Measurements from ENCODE around the gene ACTG1. TPM values are rescaled to one million over a fixed set of nuclear protein-coding genes. Genes with fewer than 3 reads are reported as not detected.

ACTG1 gene
- polyA plus RNA-seq, 12 donors = 527 to 2,520 (median 1,086) TPM

DNA sequence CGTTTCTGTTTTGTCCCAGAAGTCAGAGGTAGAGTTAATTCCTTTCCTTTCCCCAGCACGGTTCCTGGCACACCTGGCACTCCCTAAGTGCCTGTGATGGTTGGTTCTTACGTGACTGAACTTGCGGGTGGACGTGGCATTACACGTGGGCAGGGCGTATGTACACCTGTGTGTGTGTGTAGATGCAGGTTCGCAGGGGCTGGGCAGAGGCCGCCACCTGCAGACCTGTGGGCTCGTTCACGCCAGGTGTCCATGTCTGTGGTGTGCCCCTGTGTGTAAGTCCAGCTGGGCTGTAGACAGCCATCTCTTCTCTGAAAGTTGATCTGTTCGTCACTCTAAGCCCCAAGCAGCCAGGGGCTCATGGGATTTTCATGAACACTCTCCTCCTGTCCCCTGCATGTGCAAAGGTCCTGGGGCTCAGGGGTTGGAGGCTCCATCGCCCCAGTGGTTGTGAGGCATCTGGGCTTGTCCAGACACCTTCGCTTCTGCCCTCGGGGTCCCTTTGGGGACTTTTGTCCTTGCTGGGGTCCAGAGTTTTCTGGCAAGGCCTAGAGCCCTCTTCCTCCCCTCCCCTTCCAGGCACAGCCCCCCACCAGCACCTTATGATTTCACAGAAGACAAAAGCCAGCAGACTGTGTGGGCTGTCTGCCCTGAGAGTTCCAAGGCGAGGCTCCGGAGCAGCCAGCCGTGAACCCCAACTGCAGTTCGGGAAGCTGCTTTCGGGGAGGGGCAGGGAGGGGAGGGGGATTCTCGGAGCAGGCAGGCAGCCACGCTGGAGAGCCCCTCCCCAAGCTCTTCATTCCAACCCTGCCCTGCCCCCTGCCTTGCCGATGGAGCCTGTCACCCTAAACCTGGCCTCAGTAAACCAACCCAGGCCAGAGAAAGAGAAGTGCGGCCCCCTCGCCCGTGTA, 10.1 kb upstream of the ACTG1 start:
- no peak for DNase-seq

DNA sequence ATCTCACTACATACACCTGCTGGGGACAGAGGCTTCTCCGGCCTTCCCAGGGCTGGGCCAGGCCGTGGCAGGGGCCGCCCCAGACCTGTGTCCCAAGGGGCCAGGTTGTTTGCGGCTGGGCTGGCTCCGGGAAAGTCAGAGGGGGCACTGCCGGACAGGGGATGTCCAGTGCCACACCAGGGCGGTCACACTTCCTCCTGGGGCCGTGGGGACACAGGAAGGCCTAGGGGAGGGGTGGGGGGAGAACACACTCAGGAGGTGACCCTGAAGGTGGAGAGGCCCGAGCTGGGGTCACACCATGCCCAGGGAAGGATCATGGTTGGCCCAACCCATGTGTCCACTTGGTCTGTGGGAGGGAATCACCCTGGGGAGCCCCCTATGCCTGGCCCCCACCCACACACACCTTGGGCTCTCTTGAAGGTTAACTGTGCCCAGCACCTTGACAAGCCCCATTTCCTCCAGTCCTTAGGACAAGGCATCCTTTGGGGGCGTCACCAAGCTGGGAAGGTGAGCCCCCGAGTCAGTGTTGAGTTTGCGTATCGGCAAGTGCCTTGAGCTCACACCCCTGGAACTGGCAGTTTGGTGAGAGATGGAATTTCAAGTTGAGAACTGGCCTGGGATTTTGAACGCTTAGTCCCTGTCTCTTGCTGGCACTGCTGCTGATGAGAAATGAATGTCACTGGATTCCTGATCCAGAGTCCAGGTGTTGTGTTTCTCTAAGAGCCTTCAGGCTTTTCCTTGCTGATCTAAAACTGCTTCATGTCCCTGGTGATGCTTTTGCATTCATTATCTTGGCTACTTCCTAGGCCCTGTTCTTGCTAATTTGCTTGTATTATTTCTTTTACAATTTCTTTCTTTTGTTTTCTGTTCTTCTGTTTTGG, 7.7 kb upstream of the ACTG1 start:
- DNase-seq = no peak

DNA sequence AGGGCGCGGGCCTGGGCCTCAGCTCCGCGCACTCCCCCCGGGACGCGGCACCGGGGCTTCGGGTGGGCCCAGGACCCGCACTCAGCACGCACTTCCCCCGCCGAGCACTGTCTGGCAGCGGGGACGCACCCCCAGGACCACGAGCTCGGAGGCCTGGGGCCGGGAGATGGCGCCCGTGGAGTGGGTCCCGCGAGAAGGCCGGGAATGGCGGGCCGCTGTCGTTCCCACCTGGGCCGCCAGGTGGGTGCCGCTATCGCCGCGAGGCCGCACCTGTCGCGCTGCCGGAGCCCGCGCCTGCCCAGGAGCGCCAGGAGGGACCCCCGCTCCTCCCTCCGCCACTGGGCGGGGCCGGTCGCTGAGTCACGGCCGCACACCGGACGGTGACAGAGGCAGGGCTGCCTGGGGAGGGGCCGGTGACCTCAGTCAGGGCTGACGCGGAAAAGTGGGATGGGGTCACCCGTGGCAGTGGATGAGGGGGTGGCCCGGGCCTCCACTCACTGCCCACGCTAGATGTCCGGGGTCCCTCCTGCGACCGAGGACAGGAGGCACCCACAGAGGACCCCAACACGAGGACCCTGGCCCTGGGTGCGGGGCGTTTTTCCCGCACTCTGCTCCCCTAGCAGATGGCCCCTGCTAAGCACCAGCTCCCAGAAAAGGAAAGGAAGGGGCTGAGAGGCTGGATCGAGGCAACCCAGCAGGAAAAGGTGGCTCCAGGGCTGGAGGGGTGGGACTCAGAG, 6.9 kb upstream of the ACTG1 start:
- DNase-seq = no peak

DNA sequence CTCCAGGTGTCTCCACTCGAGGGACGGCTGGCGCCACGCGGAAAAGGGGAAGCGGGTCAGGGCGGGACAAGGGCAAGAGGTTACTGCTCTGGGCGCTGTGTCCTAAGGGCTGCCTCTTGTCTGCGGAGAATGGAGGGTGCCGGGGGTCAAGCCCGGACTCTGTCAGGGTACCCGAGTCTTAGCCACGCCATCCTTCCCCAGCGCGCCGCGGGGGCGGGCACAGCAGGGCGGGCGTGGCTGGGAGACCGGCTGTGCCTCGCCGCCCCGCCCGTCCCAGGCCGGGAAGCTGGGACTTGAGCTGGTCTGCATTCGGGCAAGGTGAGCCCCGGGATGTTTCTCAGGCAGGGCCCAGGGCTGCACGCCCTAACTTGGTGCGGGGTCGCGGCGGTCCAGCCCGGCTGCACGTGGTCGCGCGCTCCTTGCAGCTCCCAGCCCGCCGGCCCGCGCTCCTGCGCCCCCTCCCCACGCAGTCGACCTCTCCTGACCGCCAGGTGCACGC, 6.2 kb upstream of the ACTG1 start:
- DNase-seq = no peak

DNA sequence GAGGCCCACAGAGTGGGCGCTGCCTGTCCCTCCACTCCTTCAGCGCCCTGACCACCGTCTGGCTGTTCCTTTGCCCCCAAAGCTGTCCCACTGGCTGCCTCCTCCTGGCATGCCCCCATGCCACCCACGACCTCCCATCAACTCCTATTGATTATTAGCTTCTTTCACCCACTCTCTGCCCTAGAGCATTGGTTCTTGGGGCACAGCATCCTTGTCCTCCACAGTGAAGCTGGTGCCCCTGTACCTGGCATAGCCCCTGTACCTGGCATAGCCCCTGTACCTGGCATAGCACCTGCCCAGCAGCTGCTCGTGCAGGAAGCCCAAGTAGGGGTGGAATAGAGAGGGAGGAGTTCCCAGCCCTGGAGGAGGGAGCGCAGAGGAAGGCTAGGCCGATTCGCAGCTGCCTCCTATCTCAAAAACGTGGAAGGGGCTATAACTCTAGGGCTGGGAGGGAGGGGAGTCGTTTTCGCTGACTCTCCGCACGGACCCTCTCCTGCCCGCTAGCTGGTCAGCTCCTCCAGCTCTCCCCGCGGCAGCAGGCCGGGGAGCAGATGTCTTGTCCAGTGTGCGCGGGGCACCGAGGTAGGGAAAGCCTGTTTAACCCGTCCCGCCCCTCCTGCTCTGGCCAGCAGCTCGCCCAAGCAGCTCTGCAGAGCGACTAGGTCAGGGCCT, 5.7 kb upstream of the ACTG1 start:
- no peak for DNase-seq

DNA sequence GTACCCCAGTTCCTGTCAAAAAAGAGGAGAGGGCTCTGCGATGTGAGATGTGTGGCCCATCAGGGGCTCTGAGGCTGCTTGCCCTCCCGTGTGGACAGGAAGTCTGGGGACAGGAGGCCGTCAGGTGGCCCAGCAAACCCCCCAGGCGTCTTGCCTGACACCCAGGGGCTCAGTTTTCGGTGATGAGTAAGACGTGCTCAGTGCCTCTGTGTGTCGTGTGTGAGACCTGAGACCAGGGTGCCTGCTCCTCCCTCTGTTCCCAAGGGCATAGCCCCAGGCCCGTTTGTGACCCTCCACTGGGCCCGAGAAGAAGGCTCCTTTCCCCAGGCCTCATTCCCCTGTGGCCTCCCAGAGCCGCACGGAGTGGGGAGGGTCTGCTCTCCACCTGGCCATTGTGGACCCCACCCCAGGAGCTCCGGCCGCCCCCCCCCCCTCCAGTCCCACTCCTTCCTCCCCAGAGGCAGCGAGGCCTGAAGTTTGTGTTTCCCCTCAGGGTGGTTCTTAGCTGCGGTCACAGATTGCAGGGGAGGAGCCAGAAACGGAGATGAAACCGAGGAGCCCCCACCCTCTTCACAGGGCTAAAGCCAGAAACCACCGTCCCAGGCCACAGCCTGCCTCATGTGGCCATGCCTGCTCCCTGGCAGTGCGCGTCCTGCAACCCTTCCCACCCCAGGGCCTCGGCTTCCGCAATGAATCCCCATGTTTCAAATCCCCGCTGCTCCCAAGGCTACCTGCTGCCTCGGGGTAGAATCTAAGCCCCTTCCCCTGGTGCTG, 4.9 kb upstream of the ACTG1 start:
- no peak for DNase-seq

DNA sequence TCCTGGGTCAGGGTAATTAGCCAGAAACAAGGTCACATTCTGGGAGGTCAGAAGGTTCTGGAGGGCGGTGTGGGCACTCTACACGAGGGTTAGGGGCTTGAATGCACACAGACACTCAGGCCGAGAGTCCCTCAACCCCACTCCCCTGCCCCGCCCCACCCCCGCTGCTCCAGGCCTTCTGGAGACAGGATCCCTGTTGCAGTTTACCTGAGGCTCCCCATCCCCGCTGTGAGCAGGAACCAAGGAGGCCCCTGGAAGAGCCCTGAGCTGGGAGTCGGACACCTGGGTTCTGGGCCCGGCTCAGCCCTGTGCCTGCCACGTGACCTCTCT, 4.4 kb upstream of the ACTG1 start:
- no peak for DNase-seq

DNA sequence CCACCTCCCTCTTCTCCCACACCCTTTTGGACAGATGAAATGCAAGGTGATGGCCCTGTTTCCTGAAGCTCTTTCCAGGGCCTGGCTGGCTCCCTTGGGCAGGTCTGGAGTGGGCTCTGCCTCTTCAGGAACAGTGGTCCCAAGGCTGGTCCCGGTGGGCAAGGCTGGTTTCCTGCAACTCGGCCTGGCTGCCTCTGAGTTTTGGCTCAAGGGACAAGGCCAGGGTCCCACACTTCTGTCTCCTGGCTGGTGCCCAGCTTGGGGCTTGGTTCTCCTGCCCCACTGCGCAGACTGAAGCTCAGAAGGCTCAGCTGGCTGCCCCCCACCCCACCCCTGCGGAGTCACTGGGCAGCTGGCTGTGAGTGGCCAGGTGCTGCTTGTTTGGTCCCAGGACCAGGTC, 3.8 kb upstream of the ACTG1 start:
- no peak for DNase-seq

DNA sequence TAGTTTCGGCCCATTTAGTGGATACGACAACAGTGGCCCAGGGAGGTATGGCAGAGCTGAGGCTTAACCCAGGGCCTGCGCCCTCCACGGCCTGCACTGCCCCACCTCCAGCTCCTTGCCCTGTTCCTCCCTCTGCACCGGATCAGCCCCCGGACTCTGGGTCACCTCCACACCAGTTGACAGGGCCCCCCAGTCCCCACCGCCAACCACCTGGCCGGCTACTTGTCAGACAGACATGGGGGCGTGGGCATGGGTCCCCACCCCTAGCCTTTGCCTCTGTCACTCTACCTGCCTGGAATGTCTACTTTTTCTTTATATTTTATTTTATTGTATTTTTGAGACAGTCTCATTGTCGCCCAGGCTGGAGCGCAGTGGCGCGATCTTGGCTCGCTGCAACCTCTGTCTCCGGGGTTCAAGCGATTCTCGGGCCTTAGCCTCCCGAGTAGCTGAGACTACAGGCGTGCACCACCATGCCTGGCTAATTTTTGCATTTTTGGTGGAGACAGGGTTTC, 3.0 kb upstream of the ACTG1 start:
- no peak for DNase-seq

DNA sequence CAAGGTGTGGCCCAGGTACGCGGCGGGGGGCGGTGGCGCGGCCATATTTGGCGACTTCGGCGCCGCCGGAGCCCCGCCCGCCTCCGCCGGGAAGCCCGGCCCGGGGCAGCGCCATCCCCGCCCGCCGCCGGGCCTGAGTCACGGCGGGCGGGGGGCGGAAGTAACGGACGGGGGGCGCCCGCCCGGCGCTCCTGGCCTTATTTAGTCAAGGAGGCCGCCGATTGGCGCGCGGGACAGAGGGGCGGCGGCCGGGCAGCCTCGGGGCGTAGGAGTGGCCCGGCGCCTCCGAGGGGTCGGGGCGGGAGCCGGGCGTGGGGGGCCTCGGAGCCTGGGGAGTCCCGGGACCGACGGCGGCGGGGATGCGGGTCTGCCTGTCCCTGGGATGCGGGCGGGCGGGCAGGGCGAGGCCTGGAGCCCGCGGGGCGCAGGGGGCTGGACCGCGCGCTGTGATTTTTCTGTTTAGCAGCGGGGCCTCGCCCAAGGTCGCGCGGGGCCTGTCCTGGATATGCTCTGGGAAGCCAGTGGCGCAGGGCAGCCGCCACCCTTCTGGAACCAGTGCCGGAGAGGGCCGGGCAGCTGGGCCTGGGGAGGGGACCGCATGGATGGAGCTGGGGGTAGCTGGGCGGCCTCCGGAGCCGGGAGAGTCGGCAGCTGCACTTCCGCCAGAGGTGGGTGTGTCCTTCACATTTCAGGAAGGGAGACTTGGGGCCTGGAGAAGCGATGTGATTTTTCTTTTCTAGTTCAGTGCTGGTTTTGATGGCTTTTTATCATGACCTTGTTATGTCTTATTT, 2.3 kb upstream of the ACTG1 start:
- peak; percentile 71 for DNase-seq

DNA sequence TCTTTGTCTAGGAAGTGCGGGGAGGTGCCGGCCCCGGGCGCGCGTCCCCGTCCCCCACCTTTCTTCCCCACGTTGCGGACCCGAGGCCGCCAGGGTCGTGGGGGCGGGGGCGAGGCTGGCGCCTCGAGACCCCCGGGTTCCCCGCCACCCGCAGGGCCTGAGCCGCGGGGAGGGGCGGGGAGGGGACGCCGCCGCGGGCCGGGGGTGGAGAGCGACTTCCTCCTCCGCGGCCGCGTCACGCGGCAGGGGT, 1.8 kb upstream of the ACTG1 start:
- DNase-seq = no peak

DNA sequence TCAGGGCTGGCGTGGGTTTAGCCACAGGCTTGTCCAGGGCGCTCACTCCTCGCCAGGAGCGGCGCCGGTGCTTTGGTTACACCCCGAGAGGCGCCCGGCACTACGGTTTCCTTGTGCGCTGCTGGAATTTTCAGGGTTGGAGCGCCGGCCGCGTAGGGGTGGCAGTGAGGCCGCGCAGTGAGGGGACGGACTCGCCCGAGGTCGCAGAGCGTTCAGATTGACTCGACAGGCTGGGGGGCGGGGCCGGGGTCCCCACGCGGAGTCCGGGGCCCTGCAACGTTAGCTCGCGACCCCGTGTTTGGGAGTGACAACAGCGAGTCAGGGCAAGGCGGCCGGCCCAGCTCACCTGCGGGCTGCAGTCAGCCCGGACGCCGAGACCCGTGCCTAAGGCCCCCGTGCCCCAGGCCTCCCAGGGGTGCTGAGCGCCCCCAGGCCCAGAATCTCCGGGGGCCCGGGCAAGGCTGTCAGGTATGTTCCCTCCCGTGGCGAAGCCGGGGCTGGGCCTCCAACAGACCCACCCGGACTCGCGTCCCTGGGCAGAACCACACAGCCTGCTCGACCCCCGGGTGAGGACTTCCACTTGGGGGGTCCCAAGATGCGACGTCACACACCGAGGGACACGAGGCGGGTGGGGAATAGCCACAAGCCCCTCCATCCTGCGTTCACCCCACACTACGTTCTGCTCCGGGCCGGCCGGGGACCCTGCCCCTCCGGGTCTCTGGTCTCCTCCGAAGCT, 1.3 kb upstream of the ACTG1 start:
- DNase-seq = no peak

DNA sequence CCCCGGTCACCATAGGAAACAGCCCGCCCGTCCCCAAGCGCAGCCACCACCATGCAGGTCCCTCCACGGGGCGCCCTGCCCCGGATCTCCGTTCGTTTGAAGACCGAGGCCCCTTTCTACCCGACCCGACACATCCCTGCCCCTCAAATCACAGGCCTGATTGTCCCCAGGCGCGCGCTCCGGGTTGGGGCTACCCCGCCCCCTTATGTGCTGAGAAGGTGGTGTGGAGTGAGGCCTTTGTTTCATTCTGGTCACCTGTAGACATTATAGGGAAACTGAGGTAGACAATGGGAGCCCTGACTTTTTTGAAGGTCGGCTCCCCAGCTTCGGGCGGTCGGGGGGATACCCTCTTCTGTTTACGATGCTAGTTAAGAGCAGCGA, 763 bp upstream of the ACTG1 start:
- DNase-seq = no peak

DNA sequence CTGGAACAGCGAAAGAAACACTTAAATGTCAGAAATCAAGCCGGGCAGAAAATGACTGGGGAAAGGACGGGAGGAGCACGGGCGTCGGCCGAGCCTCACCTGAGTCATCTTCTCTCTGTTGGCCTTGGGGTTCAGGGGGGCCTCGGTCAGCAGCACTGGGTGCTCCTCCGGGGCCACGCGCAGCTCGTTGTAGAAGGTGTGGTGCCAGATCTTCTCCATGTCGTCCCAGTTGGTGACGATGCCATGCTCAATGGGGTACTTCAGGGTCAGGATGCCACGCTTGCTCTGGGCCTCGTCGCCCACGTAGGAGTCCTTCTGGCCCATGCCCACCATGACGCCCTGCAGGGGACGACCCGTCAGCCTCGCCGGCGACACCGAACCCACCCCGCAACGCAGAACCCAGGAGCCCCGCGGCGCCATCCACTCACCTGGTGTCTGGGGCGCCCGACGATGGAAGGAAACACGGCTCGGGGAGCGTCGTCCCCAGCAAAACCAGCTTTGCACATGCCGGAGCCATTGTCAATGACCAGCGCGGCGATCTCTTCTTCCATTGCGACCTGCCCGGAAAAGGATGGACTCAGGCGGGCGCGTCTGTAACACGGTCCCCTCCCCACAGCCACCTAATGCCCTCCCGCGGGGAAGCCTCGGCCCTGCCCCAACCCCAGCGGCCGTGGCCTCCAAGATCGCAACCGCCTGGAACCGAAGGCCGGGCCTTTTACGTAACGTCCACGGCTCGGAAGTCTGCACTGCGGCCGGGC, 616 bp downstream of the ACTG1 start:
- no peak for DNase-seq

DNA sequence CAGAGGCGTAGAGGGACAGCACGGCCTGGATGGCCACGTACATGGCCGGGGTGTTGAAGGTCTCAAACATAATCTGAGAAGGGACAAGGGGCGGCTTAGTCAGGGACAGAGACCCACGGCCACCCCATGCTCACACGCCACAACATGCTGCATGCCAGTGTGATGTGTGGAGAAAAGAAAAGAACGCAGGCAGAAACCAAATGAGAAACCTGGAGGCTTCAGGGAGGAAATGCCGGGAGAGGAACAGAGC, 1.1 kb downstream of the ACTG1 start:
- no peak for DNase-seq

DNA sequence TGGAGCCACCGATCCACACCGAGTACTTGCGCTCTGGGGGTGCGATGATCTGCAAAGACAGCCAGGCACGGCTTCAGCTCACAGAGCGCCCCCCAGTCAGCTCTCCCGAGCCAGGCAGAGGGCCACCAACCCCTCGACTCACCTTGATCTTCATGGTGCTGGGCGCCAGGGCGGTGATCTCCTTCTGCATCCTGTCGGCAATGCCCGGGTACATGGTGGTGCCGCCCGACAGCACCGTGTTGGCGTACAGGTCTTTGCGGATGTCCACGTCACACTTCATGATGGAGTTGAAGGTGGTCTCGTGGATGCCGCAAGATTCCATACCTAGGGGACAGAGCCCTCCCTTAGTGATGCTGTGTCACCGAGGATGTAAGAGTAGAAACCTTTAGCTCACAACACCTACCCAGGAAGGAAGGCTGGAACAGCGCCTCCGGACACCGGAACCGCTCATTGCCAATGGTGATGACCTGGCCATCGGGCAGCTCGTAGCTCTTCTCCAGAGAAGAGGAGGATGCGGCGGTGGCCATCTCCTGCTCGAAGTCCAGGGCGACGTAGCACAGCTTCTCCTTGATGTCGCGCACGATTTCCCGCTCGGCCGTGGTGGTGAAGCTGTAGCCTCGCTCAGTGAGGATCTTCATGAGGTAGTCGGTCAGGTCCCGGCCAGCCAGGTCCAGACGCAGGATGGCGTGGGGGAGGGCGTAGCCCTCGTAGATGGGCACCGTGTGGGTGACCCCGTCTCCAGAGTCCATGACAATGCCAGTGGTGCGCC, 1.6 kb downstream of the ACTG1 start:
- DNase-seq = no peak

DNA sequence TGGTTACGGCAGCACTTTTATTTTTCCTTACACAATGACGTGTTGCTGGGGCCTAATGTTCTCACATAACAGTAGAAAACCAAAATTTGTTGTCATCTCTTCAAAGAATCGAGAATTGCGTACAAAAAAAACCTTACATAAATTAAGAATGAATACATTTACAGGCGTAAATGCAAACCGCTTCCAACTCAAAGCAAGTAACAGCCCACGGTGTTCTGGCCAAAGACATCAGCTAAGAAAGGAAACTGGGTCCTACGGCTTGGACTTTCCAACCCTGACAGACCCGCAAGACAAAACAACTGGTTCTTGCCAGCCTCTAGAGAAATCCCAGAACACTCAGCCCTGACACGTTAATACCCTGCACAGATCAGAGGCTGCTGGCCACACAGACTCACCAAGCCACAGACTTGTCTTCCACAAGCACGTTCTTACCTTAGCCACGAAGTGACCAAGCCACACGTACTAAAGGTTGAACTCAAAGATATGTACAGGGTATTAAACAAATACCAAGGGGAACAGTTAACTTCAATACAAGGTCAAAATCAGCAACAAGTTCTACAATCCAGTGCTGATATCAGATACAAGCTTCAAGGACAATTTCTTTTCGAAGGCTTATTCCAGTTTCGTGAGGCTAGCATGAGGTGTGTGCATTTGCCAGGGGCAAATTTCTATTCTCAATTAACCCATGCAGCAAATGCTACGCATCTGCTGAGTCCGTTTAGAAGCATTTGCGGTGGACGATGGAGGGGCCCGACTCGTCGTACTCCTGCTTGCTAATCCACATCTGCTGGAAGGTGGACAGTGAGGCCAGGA, 2.4 kb downstream of the ACTG1 start:
- no peak for DNase-seq

All from muscle of arm (tissue), 12 donors.